Neural progenitor cell (in vitro differentiated cells): Measurements from ENCODE around the gene PRKCI.

ENCODE experiments used
- CTCF ChIP-seq: fragments of 200-600 bp; sonication (generic); IDR thresholded peaks from 2 replicates; pipeline ENCODE4 v1.5.1; 2017; ENCODE audit warnings: antibody characterized with exemption, mild to moderate bottlenecking
- EZH2 ChIP-seq: fragments of 200-600 bp; sonication (generic); IDR thresholded peaks from 2 replicates; pipeline ENCODE4 v1.6.1; 2017; ENCODE audit warnings: antibody characterized with exemption, mild to moderate bottlenecking, moderate library complexity
- EZH2phosphoT487 ChIP-seq: fragments of 200-600 bp; sonication (generic); IDR thresholded peaks from 2 replicates; pipeline ENCODE4 v1.6.1; 2017; ENCODE audit warnings: antibody characterized with exemption

DNA sequence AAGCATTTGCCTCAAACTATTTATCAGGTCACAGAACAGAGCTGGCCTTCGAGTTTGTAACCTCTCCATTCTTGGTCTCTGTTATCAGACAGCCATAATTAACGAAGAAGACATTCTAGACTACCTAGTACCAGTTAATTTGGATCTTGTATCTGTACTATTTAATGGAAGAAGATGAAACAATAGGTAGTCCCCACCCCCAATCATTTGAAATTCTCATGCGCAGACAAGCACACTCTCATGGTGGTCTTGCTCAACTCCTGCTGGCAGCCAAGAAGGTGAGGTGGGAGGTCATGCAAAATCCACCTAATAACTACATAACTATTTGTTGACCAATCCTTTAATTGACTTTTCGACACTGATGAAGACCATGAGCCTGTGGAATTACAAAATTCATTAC is 132.5 kb downstream of the PRKCI start:
- TF ChIP-seq CTCF (no peak), EZH2 (no peak), EZH2phosphoT487 (no peak)
